GM03348 (cell line): Measurements from ENCODE around the gene SLC25A3.
"Not testable (repeated sequence)": the region's sequence is repeated elsewhere in the genome, so short reads cannot be mapped to it uniquely, and the experiment has no call there.

Experiments used
- DNase-seq: peaks from one replicate; pipeline ENCODE4 v3.0.0; 2012; ENCODE audit warnings: low spot score

The SLC25A3 gene

GRCh38 chr12:98593351-98594049 is at the start of gene SLC25A3:
Gene SLC25A3, plus strand, starts transcription at chr12:98593686. Its CDS starts 293 bp downstream, at chr12:98593979.
- peak; percentile 99 for DNase-seq

GRCh38 chr12:98543701-98544100 is 49.8 kb upstream of the SLC25A3 start:
- DNase-seq: no peak

GRCh38 chr12:98544751-98545150 is 48.7 kb upstream of the SLC25A3 start:
- DNase-seq: peak; percentile 19

GRCh38 chr12:98549371-98550110 is 43.9 kb upstream of the SLC25A3 start:
- DNase-seq: no peak

GRCh38 chr12:98551787-98552186 is 41.7 kb upstream of the SLC25A3 start:
- no peak for DNase-seq

- DNase-seq: not testable (repeated sequence)
Measured at GRCh38 chr12:98558097-98558496, 35.4 kb upstream of the SLC25A3 start.

GRCh38 chr12:98559666-98560065 is 33.8 kb upstream of the SLC25A3 start:
- no peak for DNase-seq

GRCh38 chr12:98561846-98562245 is 31.6 kb upstream of the SLC25A3 start:
- DNase-seq: no peak

- no peak for DNase-seq
Measured at GRCh38 chr12:98572010-98572409, 21.5 kb upstream of the SLC25A3 start.

- DNase-seq: no peak
Measured at GRCh38 chr12:98574110-98574509, 19.4 kb upstream of the SLC25A3 start.

- DNase-seq: no peak
Measured at GRCh38 chr12:98575013-98575412, 18.5 kb upstream of the SLC25A3 start.

- DNase-seq: not testable (repeated sequence)
Measured at GRCh38 chr12:98576795-98577194, 16.7 kb upstream of the SLC25A3 start.

GRCh38 chr12:98578392-98578791 is 15.1 kb upstream of the SLC25A3 start:
- no peak for DNase-seq

- no peak for DNase-seq
Measured at GRCh38 chr12:98578821-98579220, 14.7 kb upstream of the SLC25A3 start.

- no peak for DNase-seq
Measured at GRCh38 chr12:98579347-98579746, 14.1 kb upstream of the SLC25A3 start.

- no peak for DNase-seq
Measured at GRCh38 chr12:98579835-98580234, 13.7 kb upstream of the SLC25A3 start.

- no peak for DNase-seq
Measured at GRCh38 chr12:98580695-98581094, 12.8 kb upstream of the SLC25A3 start.

- DNase-seq: no peak
Measured at GRCh38 chr12:98581101-98581500, 12.4 kb upstream of the SLC25A3 start.

GRCh38 chr12:98582093-98582492 is 11.4 kb upstream of the SLC25A3 start:
- no peak for DNase-seq

- DNase-seq: no peak
Measured at GRCh38 chr12:98587084-98587483, 6.4 kb upstream of the SLC25A3 start.

- DNase-seq: no peak
Measured at GRCh38 chr12:98591209-98591608, 2.3 kb upstream of the SLC25A3 start.

- DNase-seq: no peak
Measured at GRCh38 chr12:98592825-98593322, 612 bp upstream of the SLC25A3 start.
